MM.1S (cell line): ENCODE data around the gene NTN1.
A peak's percentile ranks its signal among the peaks of the same experiment; 100 is the strongest.

ENCODE experiments used
- DNase-seq: peaks from one replicate; pipeline ENCODE4 v3.0.0-alpha.2; 2015
- H2AFZ ChIP-seq: fragments of 300-600 bp; sonication (generic); 2 replicates; pipeline ENCODE4 v1.6.0; 2016; ENCODE audit warnings: antibody characterized with exemption, low read length
- H3F3A ChIP-seq: fragments of 300-600 bp; sonication (generic); 2 replicates; pipeline ENCODE4 v1.6.1; 2016; ENCODE audit warnings: mild to moderate bottlenecking, antibody characterized with exemption, low read length, moderate library complexity, mixed read lengths; ENCODE audit not compliant: insufficient read depth
- H3K27ac ChIP-seq: fragments of 300-600 bp; sonication (generic); 2 replicates; pipeline ENCODE4 v1.5.1; 2016; ENCODE audit warnings: mild to moderate bottlenecking, low read length
- H3K27me3 ChIP-seq: fragments of 300-600 bp; sonication (generic); replicated peaks from 2 replicates; pipeline ENCODE4 v1.6.0; 2016; ENCODE audit warnings: low read length; ENCODE audit not compliant: insufficient read depth
- H3K36me3 ChIP-seq: fragments of 300-600 bp; sonication (generic); replicated peaks from 2 replicates; pipeline ENCODE4 v1.6.1; 2016; ENCODE audit warnings: mild to moderate bottlenecking, low read length, mixed read lengths; ENCODE audit not compliant: insufficient read depth
- H3K4me1 ChIP-seq: fragments of 300-600 bp; sonication (generic); 2 replicates; pipeline ENCODE4 v1.6.1; 2016; ENCODE audit warnings: low read length, mixed read lengths
- H3K4me2 ChIP-seq: fragments of 300-600 bp; sonication (generic); 2 replicates; pipeline ENCODE4 v1.6.0; 2016; ENCODE audit warnings: low read depth, low read length
- H3K4me3 ChIP-seq: fragments of 300-600 bp; sonication (generic); 2 replicates; pipeline ENCODE4 v1.5.1; 2016; ENCODE audit warnings: low read length, mixed read lengths
- H3K79me2 ChIP-seq: fragments of 300-600 bp; sonication (generic); 2 replicates; pipeline ENCODE4 v1.6.1; 2016; ENCODE audit warnings: mixed run types, low read length, mixed read lengths
- H3K9ac ChIP-seq: fragments of 300-600 bp; sonication (generic); 2 replicates; pipeline ENCODE4 v1.6.1; 2016; ENCODE audit warnings: low read length, mixed read lengths
- H3K9me2 ChIP-seq: fragments of 300-600 bp; sonication (generic); replicated peaks from 2 replicates; pipeline ENCODE4 v1.6.1; 2016; ENCODE audit warnings: mild to moderate bottlenecking, low read length, mixed read lengths; ENCODE audit not compliant: insufficient read depth
- H3K9me3 ChIP-seq: fragments of 300-600 bp; sonication (generic); replicated peaks from 2 replicates; pipeline ENCODE4 v1.6.1; 2016; ENCODE audit warnings: mild to moderate bottlenecking, low read length, mixed read lengths; ENCODE audit not compliant: insufficient read depth
- H4K20me1 ChIP-seq: fragments of 300-600 bp; sonication (generic); 2 replicates; pipeline ENCODE4 v1.6.1; 2016; ENCODE audit warnings: mild to moderate bottlenecking, low read length, moderate library complexity, mixed read lengths; ENCODE audit not compliant: insufficient read depth
- CTCF ChIP-seq: fragments of 300-600 bp; sonication (generic); IDR thresholded peaks from 2 replicates; pipeline ENCODE4 v1.5.1; 2016; ENCODE audit warnings: antibody characterized with exemption, low read length, mixed read lengths
- EZH2 ChIP-seq: fragments of 300-600 bp; sonication (generic); optimal IDR thresholded peaks from 2 replicates; pipeline ENCODE3; 2017; ENCODE audit warnings: low read depth, mild to moderate bottlenecking, antibody characterized with exemption, low read length, mixed read lengths
- EZH2phosphoT487 ChIP-seq: fragments of 300-600 bp; sonication (generic); IDR thresholded peaks from 2 replicates; pipeline ENCODE4 v1.6.1; 2018; ENCODE audit warnings: antibody characterized with exemption, low read length

Gene NTN1

GRCh38 chr17:9020096-9020823, 1.1 kb upstream of the NTN1 start:
- H3K36me3 ChIP-seq, result no peaks in the 10 kb centered on the region
- no peaks in the 10 kb centered on the region for H3F3A ChIP-seq
- H4K20me1 ChIP-seq, result no peaks in the 10 kb centered on the region
- H3K9me3 ChIP-seq, result no peaks in the 10 kb centered on the region
- no peak for TF ChIP-seq CTCF
- no peak for TF ChIP-seq EZH2phosphoT487
- no peak for TF ChIP-seq EZH2
- no peak overlapping the region for H3K9ac ChIP-seq
- peak overlapping the region; percentile 70 for H3K4me2 ChIP-seq
- no peaks in the 10 kb centered on the region for H3K79me2 ChIP-seq
- no peaks in the 10 kb centered on the region for H3K4me1 ChIP-seq
- no peak for DNase-seq
- peak overlapping the region; percentile 52; the same call in 1 of the 2 replicates for H3K4me3 ChIP-seq
- peaks cover 61% of the 10 kb centered on the region for H3K27me3 ChIP-seq
- H2AFZ ChIP-seq, result no peak overlapping the region
- H3K9me2 ChIP-seq, result no peaks in the 10 kb centered on the region
- no peak overlapping the region for H3K27ac ChIP-seq

GRCh38 chr17:9020824-9021157, 519 bp upstream of the NTN1 start:
- Histone ChIP-seq H3F3A (no peaks in the 10 kb centered on the region), H3K79me2 (no peaks in the 10 kb centered on the region), H4K20me1 (no peaks in the 10 kb centered on the region), H3K4me1 (no peaks in the 10 kb centered on the region), H3K9me3 (no peaks in the 10 kb centered on the region), H3K36me3 (no peaks in the 10 kb centered on the region), H3K27me3 (peaks cover 66% of the 10 kb centered on the region), H3K9me2 (no peaks in the 10 kb centered on the region), H3K4me2 (peak overlapping the region; percentile 70), H3K4me3 (peak overlapping the region; percentile 52), H3K9ac (no peak overlapping the region), H3K27ac (no peak overlapping the region), H2AFZ (0 out of 2 replicates have a peak overlapping the region, but pooled peaks have one; percentile 42)
- DNase-seq, result no peak
- no peak for TF ChIP-seq EZH2phosphoT487
- TF ChIP-seq CTCF, result no peak
- TF ChIP-seq EZH2, result no peak

GRCh38 chr17:9021992-9022572, 772 bp downstream of the NTN1 start:
- peaks cover 65% of the 10 kb centered on the region for H3K27me3 ChIP-seq
- no peaks in the 10 kb centered on the region for H3K36me3 ChIP-seq
- no peaks in the 10 kb centered on the region for H3K9me3 ChIP-seq
- no peaks in the 10 kb centered on the region for H3F3A ChIP-seq
- no peaks in the 10 kb centered on the region for H3K4me1 ChIP-seq
- 0 out of 2 replicates have a peak overlapping the region, but pooled peaks have one; percentile 51 for H2AFZ ChIP-seq
- H3K9me2 ChIP-seq, result no peaks in the 10 kb centered on the region
- H3K4me3 ChIP-seq, result peak overlapping the region; percentile 59; the same call in 1 of the 2 replicates
- no peak overlapping the region for H3K27ac ChIP-seq
- H4K20me1 ChIP-seq, result no peaks in the 10 kb centered on the region
- no peaks in the 10 kb centered on the region for H3K79me2 ChIP-seq
- TF ChIP-seq CTCF, result no peak
- TF ChIP-seq EZH2, result no peak
- no peak for TF ChIP-seq EZH2phosphoT487
- peak overlapping the region; percentile 89 for H3K4me2 ChIP-seq
- H3K9ac ChIP-seq, result no peak overlapping the region
- DNase-seq, result no peak
